GM23338 (cell line): ENCODE data around the gene SMIM35. TPM values are rescaled to one million over a fixed set of nuclear protein-coding genes. Genes with fewer than 3 reads are reported as not detected.

Experiments
- ATAC-seq: fragments of 200-7000 bp; cut with Tn5 transposase; 3 replicates; pipeline ENCODE4 v1.9.1; 2020
- DNase-seq: peaks from one replicate; pipeline ENCODE4 v3.0.0-alpha.2; 2015; ENCODE audit warnings: low spot score
- H2AFZ ChIP-seq: fragments of 200-600 bp; sonication (generic); 2 replicates; pipeline ENCODE4 v1.8.0; 2016; ENCODE audit warnings: antibody characterized with exemption, mild to moderate bottlenecking, moderate library complexity
- H3F3A ChIP-seq: fragments of 200-600 bp; sonication (generic); replicated peaks from 2 replicates; pipeline ENCODE4 v1.8.0; 2017; ENCODE audit warnings: antibody characterized with exemption, mixed run types, low read depth
- H3K27ac ChIP-seq: fragments of 200-600 bp; sonication (generic); 2 replicates; pipeline ENCODE4 v1.6.1; 2016; ENCODE audit warnings: low read depth
- H3K27me3 ChIP-seq: fragments of 200-600 bp; sonication (generic); 2 replicates; pipeline ENCODE4 v1.8.0; 2016; ENCODE audit warnings: mild to moderate bottlenecking, mixed run types, moderate library complexity; ENCODE audit not compliant: insufficient read depth
- H3K36me3 ChIP-seq: fragments of 200-600 bp; sonication (generic); 2 replicates; pipeline ENCODE4 v1.8.0; 2016; ENCODE audit warnings: mild to moderate bottlenecking; ENCODE audit not compliant: insufficient read depth
- H3K4me1 ChIP-seq: fragments of 200-600 bp; sonication (generic); 2 replicates; pipeline ENCODE4 v1.8.0; 2016; ENCODE audit warnings: mild to moderate bottlenecking, moderate library complexity; ENCODE audit not compliant: insufficient read depth
- H3K4me2 ChIP-seq: fragments of 200-600 bp; sonication (generic); 2 replicates; pipeline ENCODE4 v1.7.1; 2017; ENCODE audit warnings: mixed run types
- H3K4me3 ChIP-seq: fragments of 200-600 bp; sonication (generic); 2 replicates; pipeline ENCODE4 v1.6.1; 2016; ENCODE audit warnings: mixed run types
- H3K79me2 ChIP-seq: fragments of 200-600 bp; sonication (generic); replicated peaks from 2 replicates; pipeline ENCODE4 v1.8.0; 2017; ENCODE audit warnings: mild to moderate bottlenecking; ENCODE audit not compliant: insufficient read depth
- H3K9me2 ChIP-seq: fragments of 200-600 bp; sonication (generic); 2 replicates; pipeline ENCODE4 v1.8.0; 2017; ENCODE audit not compliant: insufficient read depth
- H4K20me1 ChIP-seq: fragments of 200-600 bp; sonication (generic); replicated peaks from 2 replicates; pipeline ENCODE4 v1.8.0; 2017; ENCODE audit warnings: mild to moderate bottlenecking; ENCODE audit not compliant: insufficient read depth
- H3K27ac Mint-ChIP-seq: 2 replicates; pipeline ENCODE4 v1.8.0; 2020; ENCODE audit warnings: inconsistent platforms, mild to moderate bottlenecking, moderate library complexity, mixed read lengths
- H3K27me3 Mint-ChIP-seq: 3 replicates; pipeline ENCODE4 v1.8.0; 2022; ENCODE audit warnings: low read depth, mild to moderate bottlenecking, moderate library complexity, mixed read lengths, inconsistent platforms; ENCODE audit not compliant: insufficient read depth, poor library complexity
- H3K36me3 Mint-ChIP-seq: 3 replicates; pipeline ENCODE4 v1.8.0; 2021; ENCODE audit warnings: low read depth, mild to moderate bottlenecking, inconsistent platforms, moderate library complexity, mixed read lengths
- H3K4me1 Mint-ChIP-seq: 3 replicates; pipeline ENCODE4 v1.8.0; 2020; ENCODE audit warnings: mild to moderate bottlenecking, inconsistent platforms, mixed read lengths
- H3K4me3 Mint-ChIP-seq: 3 replicates; pipeline ENCODE4 v1.8.0; 2021; ENCODE audit warnings: moderate library complexity, mild to moderate bottlenecking, inconsistent platforms, mixed read lengths
- H3K9me3 Mint-ChIP-seq: 3 replicates; pipeline ENCODE4 v1.8.0; 2020; ENCODE audit warnings: moderate library complexity, mild to moderate bottlenecking, inconsistent platforms, mixed read lengths
- CREB1 ChIP-seq: fragments of 250-450 bp; sonication (Bioruptor Pico); IDR thresholded peaks from 2 replicates; pipeline ENCODE4 v1.5.0; 2020; ENCODE audit warnings: low read depth, mild to moderate bottlenecking, moderate library complexity
- CTCF ChIP-seq, 2 experiments: fragments of 200-600 bp in 1 of 2; sonication (generic) in 1 of 2; conservative IDR thresholded peaks; 2 replicates each; pipeline versions ENCODE4 v1.5.1 to v1.6.1; 2016 to 2017; ENCODE audit warnings: antibody characterized with exemption in 2 of 2, low read depth in 2 of 2, mild to moderate bottlenecking in 2 of 2, moderate library complexity in 1 of 2
- ETS1 ChIP-seq: IDR thresholded peaks from 2 replicates; pipeline ENCODE4 v1.6.1; 2016; ENCODE audit warnings: antibody characterized with exemption
- EZH2 ChIP-seq: fragments of 200-600 bp; sonication (generic); IDR thresholded peaks from one replicate; pipeline ENCODE4 v1.8.0; 2017; ENCODE audit warnings: antibody characterized with exemption, mild to moderate bottlenecking, low read depth; ENCODE audit not compliant: unreplicated experiment
- JUNB ChIP-seq: IDR thresholded peaks from one replicate; pipeline ENCODE4 v1.6.1; 2016; ENCODE audit warnings: antibody characterized with exemption; ENCODE audit not compliant: unreplicated experiment
- STAT1 ChIP-seq: IDR thresholded peaks from one replicate; pipeline ENCODE4 v1.6.1; 2016; ENCODE audit warnings: antibody characterized with exemption; ENCODE audit not compliant: unreplicated experiment
- ZNF331 ChIP-seq: fragments of 250-450 bp; sonication (Bioruptor Pico); IDR thresholded peaks from 2 replicates; pipeline ENCODE4 v1.5.0; 2020; ENCODE audit warnings: low read depth, mild to moderate bottlenecking, moderate library complexity
- ZNF462 ChIP-seq: fragments of 250-450 bp; sonication (Bioruptor Pico); IDR thresholded peaks from 2 replicates; pipeline ENCODE4 v1.5.0; 2020; ENCODE audit warnings: mild to moderate bottlenecking, moderate library complexity
- polyA plus RNA-seq: library from polyadenylated mRNA; unstranded; fragments of >200 nt; fragmentation: Nextera tagmentation; extraction: Ambion mirVana; gene quantifications from 2 replicates; pipeline ENCODE4 v1.2.1, GENCODE V29; 2016
- total RNA-seq: library from RNA; depleted of rRNA; stranded (reverse); fragments of >200 nt; shearing (Covaris generic); gene quantifications from 2 replicates; pipeline ENCODE4 v1.2.3, GENCODE V29; 2014

Gene SMIM35
- total and polyA plus RNA-seq, 2 experiments from 2014 or later, result not detected

GRCh38 chr11:118028626-118029025 lies 58.1 kb downstream of the SMIM35 start (continued):
- TF ChIP-seq EZH2, result no peak
- TF ChIP-seq JUNB, result no peak
- TF ChIP-seq ETS1, result no peak

GRCh38 chr11:118027694-118028093 lies 59.1 kb downstream of the SMIM35 start:
- no peaks in the 10 kb centered on the region for H3K4me1 ChIP-seq
- H3K79me2 ChIP-seq, result no peaks in the 10 kb centered on the region
- no peaks in the 10 kb centered on the region for H3K27me3 ChIP-seq
- Mint-ChIP-seq H3K9me3 (no peaks in the 10 kb centered on the region; the same call in 1 of the 3 replicates), H3K4me1 (no peaks in the 10 kb centered on the region), H3K4me3 (no peak overlapping the region), H3K36me3 (no peaks in the 10 kb centered on the region), H3K27me3 (no peaks in the 10 kb centered on the region), H3K27ac (no peak overlapping the region)
- no peak for TF ChIP-seq EZH2
- no peak for TF ChIP-seq CREB1 (CRISPR knock-in tag)
- TF ChIP-seq CTCF (conservative IDR thresholded peaks at IDR 0.05; ENCODE audit: low read depth in 2 of 2), result peak in 1 of 2 experiments; percentile 51; a peak in 3 of 4 replicates
- H2AFZ ChIP-seq, result 0 out of 2 replicates have a peak overlapping the region, but pooled peaks have one; percentile 39
- H3K9me2 ChIP-seq, result no peaks in the 10 kb centered on the region; the same call in 1 of the 2 replicates
- ATAC-seq, result no peak
- H3K4me2 ChIP-seq, result no peak overlapping the region
- DNase-seq, result peak; percentile 15
- no peaks in the 10 kb centered on the region for H4K20me1 ChIP-seq
- H3K27ac ChIP-seq, result no peak overlapping the region
- no peak overlapping the region for H3K4me3 ChIP-seq
- no peaks in the 10 kb centered on the region for H3K36me3 ChIP-seq
- no peaks in the 10 kb centered on the region for H3F3A ChIP-seq

- H3K27me3 Mint-ChIP-seq, result no peaks in the 10 kb centered on the region
- no peak overlapping the region for H3K27ac Mint-ChIP-seq
- Histone ChIP-seq H3K9me2 (no peaks in the 10 kb centered on the region), H3K27ac (no peak overlapping the region), H3K4me1 (no peaks in the 10 kb centered on the region), H2AFZ (no peak overlapping the region), H3F3A (no peaks in the 10 kb centered on the region), H3K27me3 (no peaks in the 10 kb centered on the region), H3K36me3 (no peaks in the 10 kb centered on the region), H4K20me1 (no peaks in the 10 kb centered on the region), H3K4me2 (no peak overlapping the region), H3K79me2 (no peaks in the 10 kb centered on the region), H3K4me3 (no peak overlapping the region)
- ATAC-seq (no peak), DNase-seq (no peak)
- H3K4me3 Mint-ChIP-seq, result no peak overlapping the region
- no peaks in the 10 kb centered on the region for H3K4me1 Mint-ChIP-seq
- no peaks in the 10 kb centered on the region for H3K36me3 Mint-ChIP-seq
- peaks cover 18% of the 10 kb centered on the region for H3K9me3 Mint-ChIP-seq
- no peak for TF ChIP-seq ZNF331 (CRISPR knock-in tag)
- TF ChIP-seq ZNF462, result no peak
- TF ChIP-seq STAT1, result no peak
Measured at GRCh38 chr11:118021146-118021545, 65.6 kb downstream of the SMIM35 start.
